NCI-H1092 (cell line): ENCODE measurements around the gene LRRC28.

Source experiments
- DNase-seq: peaks from one replicate; lab custom pipeline; 2025; lab: John Stamatoyannopoulos, UW

Gene LRRC28

DNA sequence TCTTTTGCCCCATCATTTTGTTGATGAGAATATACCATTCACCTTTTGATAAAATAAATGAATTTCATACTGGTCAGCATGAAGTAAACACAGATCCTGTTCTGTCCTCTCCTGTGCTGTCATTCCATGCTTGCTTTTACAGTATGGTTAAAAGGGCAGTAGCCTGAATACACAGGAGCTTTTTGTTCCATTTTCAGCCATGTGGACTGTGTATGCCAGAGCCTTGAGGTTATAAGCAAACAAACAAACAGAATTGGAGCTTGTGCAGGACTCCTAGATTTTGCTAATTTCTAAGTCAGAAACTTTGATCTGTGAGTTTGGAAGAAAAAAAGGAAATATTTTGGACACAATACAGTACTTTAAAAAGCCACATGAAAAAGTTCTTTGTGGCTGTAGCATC, 91.9 kb downstream of the LRRC28 start:
- no peak for DNase-seq

DNA sequence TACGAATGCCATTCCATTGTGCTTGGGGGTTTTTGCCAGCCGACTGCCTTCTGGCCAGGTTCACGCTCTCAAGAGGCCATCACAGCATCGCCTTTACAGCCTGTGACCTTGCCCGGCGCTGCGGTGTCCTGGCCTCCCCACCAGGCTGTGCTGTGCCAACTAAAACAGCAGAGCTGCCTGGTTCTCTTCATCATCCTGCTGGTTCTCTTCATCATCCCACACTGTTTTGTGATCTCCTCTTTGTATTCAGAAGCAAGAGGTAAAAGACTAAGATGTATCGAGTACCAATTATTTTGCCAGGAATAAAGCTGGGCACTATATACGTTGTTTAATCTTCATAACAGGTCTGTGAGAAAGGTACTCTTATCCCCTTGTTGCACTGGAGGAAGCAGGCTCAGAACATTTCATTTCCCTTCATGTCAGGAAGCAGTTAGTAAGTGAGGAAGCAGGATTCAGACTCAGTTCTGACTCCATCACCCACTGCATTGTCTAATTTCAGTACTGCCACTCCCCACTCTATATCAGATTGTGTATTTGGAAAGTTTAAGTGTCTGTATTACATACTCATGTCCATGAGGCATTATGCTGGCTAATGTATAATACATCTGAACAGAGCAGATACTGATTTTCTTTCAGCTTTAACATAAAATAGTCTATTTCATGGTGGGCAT, 92.7 kb downstream of the LRRC28 start:
- no peak for DNase-seq

- DNase-seq = no peak
These were observed 93.4 kb downstream of the LRRC28 start for GRCh38 chr15:99344639-99345038.

- DNase-seq = no peak
These were observed 94.0 kb downstream of the LRRC28 start for GRCh38 chr15:99345242-99345641.

DNA sequence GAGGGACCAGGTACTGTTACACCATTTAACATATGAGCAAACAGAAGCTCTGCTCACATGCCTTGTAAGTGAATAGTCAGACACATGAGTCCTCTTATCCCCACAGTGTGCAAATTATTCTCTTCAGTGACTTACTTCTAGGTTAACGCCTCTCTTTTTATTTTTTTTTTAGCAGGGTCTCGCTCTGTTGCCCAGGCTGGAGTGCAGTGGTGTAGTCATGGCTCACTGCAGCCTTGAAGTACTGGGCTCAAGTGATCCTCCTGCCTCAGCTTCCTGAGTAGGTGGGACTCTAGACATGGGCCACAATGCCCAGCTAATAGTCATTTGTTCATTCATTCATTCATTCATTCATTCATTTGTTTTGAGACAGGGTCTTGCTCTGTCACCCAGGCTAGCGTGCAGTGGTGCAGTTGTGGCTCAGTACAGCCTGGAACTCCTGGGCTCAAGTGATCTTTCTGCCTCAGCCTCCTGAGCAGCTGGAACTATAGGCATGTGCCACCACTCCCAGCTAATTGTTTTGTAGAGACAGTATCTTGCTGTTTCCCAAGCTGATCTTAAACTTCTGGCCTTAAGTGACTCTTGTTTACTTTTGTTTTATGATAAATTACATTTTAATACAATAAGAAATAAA, 94.7 kb downstream of the LRRC28 start:
- DNase-seq = no peak

GRCh38 chr15:99347574-99347973, 96.3 kb downstream of the LRRC28 start:
- no peak for DNase-seq

DNA sequence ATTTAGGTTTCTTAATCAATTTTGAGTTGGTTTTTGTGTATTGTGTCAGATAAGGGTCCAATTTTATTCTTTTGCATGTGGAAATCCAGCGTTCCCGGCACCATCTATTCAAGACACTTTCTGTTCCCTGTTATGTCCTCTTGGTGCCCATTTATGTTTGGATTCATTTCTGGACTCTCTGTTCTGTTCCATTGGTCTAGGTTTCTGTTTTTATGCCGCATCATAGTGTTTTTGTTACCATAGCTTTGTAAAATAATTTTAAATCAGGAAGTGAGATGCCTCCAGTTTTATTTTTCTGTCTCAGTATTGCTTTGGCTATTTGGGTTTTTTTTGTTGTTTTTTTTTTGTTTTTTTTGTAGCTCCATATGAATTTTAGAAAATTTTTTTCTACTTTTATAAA, 97.1 kb downstream of the LRRC28 start:
- no peak for DNase-seq

GRCh38 chr15:99350408-99350807, 99.1 kb downstream of the LRRC28 start:
- no peak for DNase-seq

GRCh38 chr15:99359769-99360168, 108.5 kb downstream of the LRRC28 start:
- no peak for DNase-seq

DNA sequence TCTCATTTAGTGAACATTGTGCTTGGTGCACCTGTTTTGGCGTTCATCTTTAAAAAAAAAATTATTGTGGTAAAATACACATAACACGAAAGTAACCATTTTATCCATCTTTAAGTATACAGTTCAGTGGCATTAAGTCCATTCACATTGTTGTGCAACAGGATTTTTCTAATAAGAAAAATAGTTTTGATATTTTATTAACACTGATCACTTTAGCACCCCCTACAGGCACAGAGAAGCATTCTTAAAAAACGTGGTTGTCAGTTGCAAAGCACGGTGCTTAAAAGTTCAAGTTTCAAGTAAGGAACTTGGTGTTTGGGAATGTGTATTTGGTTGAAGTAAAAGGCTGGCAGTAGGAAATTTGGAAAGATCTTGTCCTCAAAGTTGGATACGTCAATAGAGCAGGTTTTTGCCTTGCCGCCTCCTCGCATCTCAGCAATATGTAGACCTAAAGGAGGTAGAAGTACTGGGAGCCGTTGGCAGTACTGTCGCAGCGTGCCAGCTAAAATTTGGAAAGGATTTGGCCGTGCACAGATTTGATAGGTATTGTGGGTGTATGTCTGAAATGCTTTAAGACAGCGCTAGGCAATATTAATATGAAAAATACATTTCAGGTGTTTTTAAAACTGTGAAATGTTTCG, 110.4 kb downstream of the LRRC28 start:
- DNase-seq = no peak

- no peak for DNase-seq
These were observed 114.0 kb downstream of the LRRC28 start for GRCh38 chr15:99365242-99365641.

DNA sequence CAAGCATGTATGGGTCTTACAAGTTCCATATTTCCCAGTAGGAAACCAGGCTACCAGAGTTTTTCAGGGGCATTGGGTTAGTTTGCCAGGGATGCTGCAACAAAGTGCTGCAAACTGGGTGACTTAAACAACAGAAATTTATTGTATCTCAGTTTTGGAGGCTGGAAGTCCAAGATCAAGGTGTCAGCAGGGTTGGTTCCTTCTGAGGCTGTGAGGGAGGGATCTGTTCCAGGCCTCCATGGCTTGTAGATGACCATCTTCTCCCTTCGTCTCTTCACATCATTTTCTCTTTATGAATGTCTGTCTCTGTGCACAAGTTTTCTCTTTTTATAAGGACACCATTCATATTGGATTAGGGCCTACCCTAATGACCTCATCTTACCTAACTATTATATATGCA, 114.7 kb downstream of the LRRC28 start:
- DNase-seq = no peak

- DNase-seq = no peak
These were observed 117.5 kb downstream of the LRRC28 start for GRCh38 chr15:99368743-99369142.

- no peak for DNase-seq
These were observed 117.9 kb downstream of the LRRC28 start for GRCh38 chr15:99369196-99369595.

DNA sequence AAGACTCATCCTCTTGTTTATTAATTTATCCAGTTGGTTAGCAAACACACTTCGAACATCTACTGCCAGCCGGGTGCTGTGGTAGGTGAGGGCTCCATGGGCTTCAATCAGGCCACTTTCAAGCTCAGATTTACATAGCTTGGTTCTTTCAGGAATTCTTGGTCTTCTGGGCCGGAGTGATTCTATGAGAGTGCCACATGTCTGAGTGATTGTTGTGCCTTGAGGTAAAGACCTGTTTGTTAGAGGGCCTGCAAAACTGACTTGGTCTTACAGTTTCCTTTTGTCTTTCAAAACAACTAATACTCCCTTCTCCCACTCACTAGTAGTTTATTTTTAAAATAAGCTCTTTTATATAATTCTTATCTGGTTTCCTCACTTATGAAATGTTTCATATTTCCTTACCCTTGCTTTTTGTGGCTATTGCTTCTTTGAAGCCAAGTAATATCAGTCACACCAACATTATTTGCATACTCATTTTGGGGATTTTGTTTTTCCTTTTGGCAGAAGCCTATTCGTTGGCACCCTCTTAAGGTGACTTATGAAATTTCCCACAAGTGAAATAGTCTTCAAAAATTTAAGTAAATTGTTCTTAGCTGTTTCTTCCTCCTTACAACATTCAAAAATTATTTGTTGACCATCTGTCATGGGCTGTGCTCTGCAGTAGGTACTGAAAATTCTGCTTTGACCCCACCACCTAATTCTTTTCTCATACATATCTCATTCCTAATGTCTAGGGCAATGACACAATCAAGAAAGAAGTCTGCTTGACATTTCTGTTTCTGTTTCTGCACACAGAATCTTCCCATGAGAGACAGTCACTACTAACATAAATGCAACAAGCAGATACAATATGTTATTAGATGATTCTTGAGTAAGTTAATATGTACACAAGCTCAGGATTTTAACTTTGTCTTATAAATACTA, 120.2 kb downstream of the LRRC28 start:
- no peak for DNase-seq

GRCh38 chr15:99385005-99385669, 133.9 kb downstream of the LRRC28 start:
- DNase-seq = no peak

DNA sequence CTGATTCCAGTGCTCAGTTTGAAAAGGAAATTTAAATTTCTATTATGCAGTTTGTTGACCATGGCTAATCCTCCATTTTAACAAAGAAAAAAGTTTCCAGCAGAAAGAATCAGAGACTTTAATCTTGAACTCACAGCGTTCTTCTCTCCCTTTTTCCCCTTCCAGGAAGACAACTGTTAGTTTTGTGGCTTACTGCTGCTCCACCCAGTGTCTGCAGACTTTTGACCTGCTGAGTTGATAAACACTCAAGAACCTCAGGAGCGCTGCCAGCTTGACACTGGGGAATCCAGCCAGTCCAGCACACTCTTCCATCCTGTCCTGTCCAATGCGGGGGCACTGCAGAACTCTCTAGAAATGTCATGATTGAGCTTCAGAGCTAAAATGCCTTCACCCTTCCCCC, 134.6 kb downstream of the LRRC28 start:
- DNase-seq = no peak

- no peak for DNase-seq
These were observed 135.1 kb downstream of the LRRC28 start for GRCh38 chr15:99386391-99386790.

- no peak for DNase-seq
These were observed 136.3 kb downstream of the LRRC28 start for GRCh38 chr15:99387421-99388168.

GRCh38 chr15:99390667-99391066, 139.4 kb downstream of the LRRC28 start:
- DNase-seq = no peak

DNA sequence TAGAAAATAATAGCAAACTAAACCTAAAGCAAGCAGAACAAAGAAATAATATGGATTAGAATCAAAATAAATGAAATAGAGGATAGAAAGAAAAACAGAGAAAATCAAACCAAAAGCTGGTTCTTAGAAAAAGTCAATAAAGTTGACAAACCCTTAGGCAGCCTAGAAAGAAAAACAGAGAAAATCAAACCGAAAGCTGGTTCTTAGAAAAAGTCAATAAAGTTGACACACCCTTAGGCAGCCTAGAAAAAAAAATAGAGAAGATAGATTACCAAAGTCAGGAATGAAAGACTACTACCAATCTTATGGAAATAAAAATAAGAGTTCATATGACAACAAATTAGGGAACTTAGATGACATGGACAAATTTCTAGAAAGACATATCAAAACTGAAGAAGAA, 142.4 kb downstream of the LRRC28 start:
- no peak for DNase-seq
